Gastroesophageal sphincter (tissue), 3 donors: ENCODE measurements around the gene ACCSL.

Source experiments
- CTCF ChIP-seq, 4 experiments: fragments of 200-600 bp in 2 of 4; fragments of 450-650 bp in 2 of 4; sonication (generic) in 1 of 4; IDR thresholded peaks; one replicate each; pipeline ENCODE4 v1.5.1; 2017 to 2019; ENCODE audit warnings: antibody characterized with exemption in 4 of 4, mild to moderate bottlenecking in 2 of 4, moderate library complexity in 2 of 4
- POLR2A ChIP-seq, 2 donors: fragments of 450-650 bp; IDR thresholded peaks; one replicate each; pipeline ENCODE4 v1.6.1; 2017; ENCODE audit warnings: antibody characterized with exemption in 2 of 2, mild to moderate bottlenecking in 2 of 2, moderate library complexity in 1 of 2

- TF ChIP-seq CTCF (IDR thresholded peaks at IDR 0.05) (no peak), POLR2A (IDR thresholded peaks at IDR 0.05) (no peak)
These were observed 29.7 kb upstream of the ACCSL start for GRCh38 chr11:44018127-44018521.
